H1 (cell line): Measurements from ENCODE around the gene RBM14. TPM values are rescaled to one million over a fixed set of nuclear protein-coding genes. Genes with fewer than 3 reads are reported as not detected.

Experiments
- CTCF ChIA-PET: fragments of 300-600 bp; sonication (Branson Sonifier 250); formaldehyde crosslinking; loops from one replicate; lab custom pipeline; 2021; ENCODE audit not compliant: partially characterized antibody; lab: Charles Lee
- POLR2A ChIA-PET: fragments of 300-600 bp; sonication (Branson Sonifier 250); formaldehyde crosslinking; loops from one replicate; lab custom pipeline; 2021; ENCODE audit warnings: inconsistent platforms; ENCODE audit not compliant: partially characterized antibody; lab: Charles Lee
- DNase-seq, 2 experiments: peaks; one replicate each; pipeline versions ENCODE4 v3.0.0 to v3.0.0-alpha.2; 2010 to 2022; ENCODE audit warnings: low spot score in 2 of 2, low read depth in 1 of 2, mixed read lengths in 1 of 2
- FAIRE-seq: peaks from 2 replicates; lab custom pipeline; 2011; peaks lifted over from hg19 to GRCh38; lab: Jason Lieb, UNC
- H2AFZ ChIP-seq: 2 replicates; pipeline ENCODE4 v1.8.1; 2012; ENCODE audit warnings: low read length, inconsistent platforms
- H2AK5ac ChIP-seq: 2 replicates; pipeline ENCODE4 v1.6.1; 2013; ENCODE audit warnings: low read depth, low read length
- H2BK120ac ChIP-seq: replicated peaks from 2 replicates; pipeline ENCODE3; 2013; ENCODE audit warnings: low read depth, low read length, inconsistent platforms
- H2BK12ac ChIP-seq: 2 replicates; pipeline ENCODE4 v1.6.1; 2013; ENCODE audit warnings: low read depth, low read length
- H2BK15ac ChIP-seq: 2 replicates; pipeline ENCODE4 v1.6.1; 2013; ENCODE audit warnings: low read length
- H2BK20ac ChIP-seq: 2 replicates; pipeline ENCODE4 v1.6.1; 2013; ENCODE audit warnings: low read length
- H2BK5ac ChIP-seq: 2 replicates; pipeline ENCODE4 v1.6.1; 2013; ENCODE audit warnings: low read depth, low read length
- H3K14ac ChIP-seq: 2 replicates; pipeline ENCODE4 v1.6.1; 2013; ENCODE audit warnings: inconsistent platforms; ENCODE audit not compliant: insufficient read length
- H3K18ac ChIP-seq: 2 replicates; pipeline ENCODE4 v1.6.1; 2013; ENCODE audit warnings: low read length; ENCODE audit errors: extremely low read depth
- H3K23ac ChIP-seq: 2 replicates; pipeline ENCODE4 v1.6.1; 2013; ENCODE audit warnings: inconsistent platforms; ENCODE audit not compliant: insufficient read length
- H3K23me2 ChIP-seq: 2 replicates; pipeline ENCODE4 v1.6.1; 2013; ENCODE audit warnings: low read depth, low read length
- H3K27ac ChIP-seq: 2 replicates; pipeline ENCODE4 v1.6.1; 2011; ENCODE audit warnings: low read depth, low read length, inconsistent platforms
- H3K27me3 ChIP-seq, 4 experiments: replicated peaks in 1 of 4; 1 replicate in 1 of 4; 2 replicates in 3 of 4; pipeline versions ENCODE4 v1.6.1 to v1.8.1; 2011 to 2013; ENCODE audit warnings: low read length in 3 of 4, mild to moderate bottlenecking in 3 of 4, inconsistent platforms in 2 of 4, mixed read lengths in 2 of 4, moderate library complexity in 1 of 4; ENCODE audit not compliant: control insufficient read depth in 3 of 4, insufficient read depth in 3 of 4; ENCODE audit errors: extremely low read depth in 1 of 4
- H3K36me3 ChIP-seq, 4 experiments: 2 replicates each; pipeline versions ENCODE4 v1.6.1 to v1.8.1; 2011 to 2013; ENCODE audit warnings: mild to moderate bottlenecking in 4 of 4, low read length in 3 of 4, moderate library complexity in 2 of 4, control low read depth in 1 of 4, inconsistent platforms in 1 of 4; ENCODE audit not compliant: insufficient read depth in 4 of 4, control insufficient read depth in 2 of 4
- H3K4ac ChIP-seq: replicated peaks from 2 replicates; pipeline ENCODE3; 2013; ENCODE audit warnings: low read length, low read depth, mixed read lengths, inconsistent platforms; ENCODE audit not compliant: insufficient read length
- H3K4me1 ChIP-seq, 4 experiments: replicated peaks in 1 of 4; 1 replicate in 1 of 4; 2 replicates in 3 of 4; pipeline versions ENCODE4 v1.6.1 to v1.8.1; 2011 to 2013; ENCODE audit warnings: low read length in 3 of 4, inconsistent platforms in 2 of 4, mixed read lengths in 1 of 4; ENCODE audit not compliant: insufficient read depth in 4 of 4, control insufficient read depth in 3 of 4
- H3K4me2 ChIP-seq, 2 experiments: 2 replicates each; pipeline versions ENCODE4 v1.6.1 to v1.8.1; 2011 to 2013; ENCODE audit warnings: low read depth in 2 of 2, low read length in 2 of 2, control low read depth in 1 of 2, inconsistent platforms in 1 of 2, mild to moderate bottlenecking in 1 of 2; ENCODE audit not compliant: insufficient read depth in 1 of 2
- H3K4me3 ChIP-seq, 4 experiments: fragments of 200-600, 300-600 bp in 1 of 4; sonication (generic), shearing (Covaris generic), sonication (Bioruptor Twin) in 1 of 4; 2 replicates each; pipeline versions ENCODE4 v1.5.1 to v1.8.1; 2011 to 2016; ENCODE audit warnings: low read length in 4 of 4, low read depth in 3 of 4, control low read depth in 2 of 4, inconsistent platforms in 2 of 4, mild to moderate bottlenecking in 2 of 4, mixed read lengths in 1 of 4, moderate library complexity in 1 of 4; ENCODE audit not compliant: insufficient read depth in 2 of 4; ENCODE audit errors: extremely low read depth in 1 of 4
- H3K56ac ChIP-seq: replicated peaks from 2 replicates; pipeline ENCODE3; 2013; ENCODE audit warnings: low read depth, mild to moderate bottlenecking, mixed read lengths, low read length, inconsistent platforms; ENCODE audit not compliant: insufficient read length
- H3K79me1 ChIP-seq: 2 replicates; pipeline ENCODE4 v1.6.1; 2013; ENCODE audit warnings: low read depth, low read length, control low read depth
- H3K79me2 ChIP-seq, 2 experiments: 2 replicates each; pipeline versions ENCODE4 v1.6.1 to v1.8.1; 2012 to 2013; ENCODE audit warnings: low read length in 2 of 2, mild to moderate bottlenecking in 2 of 2, inconsistent platforms in 1 of 2; ENCODE audit not compliant: insufficient read depth in 2 of 2, control insufficient read depth in 1 of 2
- H3K9ac ChIP-seq, 4 experiments: replicated peaks in 1 of 4; 1 replicate in 1 of 4; 2 replicates in 3 of 4; pipeline versions ENCODE4 v1.6.1 to v1.8.1; 2011 to 2013; ENCODE audit warnings: low read depth in 3 of 4, low read length in 3 of 4, control low read depth in 2 of 4, mild to moderate bottlenecking in 2 of 4, moderate library complexity in 2 of 4, inconsistent platforms in 1 of 4; ENCODE audit errors: extremely low read depth in 1 of 4
- H3K9me3 ChIP-seq, 2 experiments: 2 replicates each; pipeline versions ENCODE4 v1.6.1 to v1.8.1; 2012 to 2013; ENCODE audit warnings: mild to moderate bottlenecking in 2 of 2, moderate library complexity in 2 of 2, control low read depth in 1 of 2, inconsistent platforms in 1 of 2, low read depth in 1 of 2, low read length in 1 of 2, mixed read lengths in 1 of 2; ENCODE audit not compliant: insufficient read depth in 2 of 2
- H4K20me1 ChIP-seq, 2 experiments: replicated peaks in 1 of 2; 2 replicates each; pipeline versions ENCODE3 to v1.8.1; 2011 to 2013; ENCODE audit warnings: inconsistent platforms in 2 of 2, low read length in 2 of 2, mild to moderate bottlenecking in 1 of 2; ENCODE audit not compliant: insufficient read depth in 2 of 2, control insufficient read depth in 1 of 2
- H4K5ac ChIP-seq: 2 replicates; pipeline ENCODE4 v1.6.1; 2013; ENCODE audit warnings: low read length, low read depth, mixed read lengths, inconsistent platforms; ENCODE audit not compliant: insufficient read length
- H4K8ac ChIP-seq: 2 replicates; pipeline ENCODE4 v1.8.0; 2013; ENCODE audit warnings: mild to moderate bottlenecking, moderate library complexity, low read length, inconsistent platforms; ENCODE audit not compliant: insufficient read depth; ENCODE audit errors: extremely low read depth
- H4K91ac ChIP-seq: replicated peaks from 2 replicates; pipeline ENCODE3; 2013; ENCODE audit warnings: low read length, mixed read lengths, inconsistent platforms; ENCODE audit not compliant: insufficient read length
- CBX8 ChIP-seq: fragments of 300-800, 300-1000 bp; sonication (generic); IDR thresholded peaks from 2 replicates; pipeline ENCODE4 v1.7.1; 2016; ENCODE audit warnings: low read depth, low read length, borderline replicate concordance
- CTCF ChIP-seq, 3 experiments: IDR thresholded peaks; 1 replicate in 2 of 3; 2 replicates in 1 of 3; pipeline versions ENCODE4 v1.5.1 to v1.6.1; 2011; ENCODE audit warnings: low read length in 3 of 3, mild to moderate bottlenecking in 3 of 3, inconsistent platforms in 2 of 3, low read depth in 1 of 3, moderate library complexity in 1 of 3; ENCODE audit not compliant: insufficient read depth in 1 of 3; ENCODE audit errors: control extremely low read depth in 1 of 3
- EP300 ChIP-seq, 2 experiments: IDR thresholded peaks; 1 replicate in 1 of 2; 2 replicates in 1 of 2; pipeline ENCODE4 v1.6.1; 2011 to 2012; ENCODE audit warnings: low read depth in 2 of 2, low read length in 2 of 2, mild to moderate bottlenecking in 2 of 2, borderline replicate concordance in 1 of 2, inconsistent platforms in 1 of 2, moderate library complexity in 1 of 2
- POU5F1 ChIP-seq: IDR thresholded peaks from 2 replicates; pipeline ENCODE4 v1.6.1; 2011; ENCODE audit warnings: low read depth, mild to moderate bottlenecking, low read length, moderate library complexity
- WGBS, 2 experiments: shearing (Covaris generic) in 1 of 2; methylation state at CpG; one replicate each; pipeline versions ENCODE4 v1.1.6 to v1.1.7; 2013 to 2015; ENCODE audit warnings: low lambda C conversion rate in 2 of 2, mixed read lengths in 2 of 2, inconsistent platforms in 1 of 2, low coverage in 1 of 2, missing lambda C conversion rate in 1 of 2; ENCODE audit not compliant: insufficient replicate concordance in 2 of 2, insufficient coverage in 1 of 2, insufficient read length in 1 of 2; ENCODE audit errors: extremely low coverage in 1 of 2, missing lambda C conversion rate in 1 of 2; 5-methylcytosine and 5-hydroxymethylcytosine counted together
- polyA plus RNA-seq, 7 experiments: library from polyadenylated mRNA; depleted of rRNA in 3 of 7; stranded (reverse) in 5 of 7; unstranded in 2 of 7; fragments of >200 nt in 5 of 7; fragments of 200-250 nt in 2 of 7; gene quantifications; 1 replicate in 5 of 7; 2 replicates in 1 of 7; 4 replicates in 1 of 7; pipeline versions ENCODE4 v1.2.1 to v1.2.3, GENCODE V29; 2011 to 2013; ENCODE audit warnings: missing spikeins in 2 of 7, mixed read lengths in 2 of 7
- total RNA-seq: library from RNA; stranded (reverse); fragmentation: NEBNext Ultra II Directional; extraction: Animal tissue kit (Norgen Biotek cat#: 25700); gene quantifications from 2 replicates; pipeline ENCODE4 v1.2.1, GENCODE V29; 2021
- TF ChIP-seq, protein P1 (sequence below): IDR thresholded peaks from 2 replicates; pipeline ENCODE4 v1.6.1; 2012; ENCODE audit warnings: inconsistent platforms
- TF ChIP-seq, protein P2 (sequence below): IDR thresholded peaks from 2 replicates; pipeline ENCODE4 v1.6.1; 2012; ENCODE audit warnings: low read length, inconsistent platforms

Gene RBM14
- total and polyA plus RNA-seq, 2 of the 8 experiments (the other 6 are each of a cell fraction or from before 2014, with no cell fraction given), result 67.2 to 142 TPM

- no peaks in the 10 kb centered on the region for H3K79me2 ChIP-seq
- FAIRE-seq (no peak), DNase-seq (no peak)
- peaks cover 11 to 20% (median 14%) of the 10 kb centered on the region in 4 experiments; a peak in 6 of 7 replicates for H3K4me1 ChIP-seq
- H3K9me3 ChIP-seq, result peaks cover 6 to 7% of the 10 kb centered on the region in 2 experiments; a peak in 2 of 4 replicates
- peak overlapping the region; percentile 79; the same call in 1 of the 2 replicates for H2AK5ac ChIP-seq
- TF ChIP-seq POU5F1 (no peak), CTCF (IDR thresholded peaks at IDR 0.05; ENCODE audit: control extremely low read depth in 1 of 3, insufficient read depth in 1 of 3, low read depth in 1 of 3, low read length in 3 of 3) (no peak), CBX8 (no peak), EP300 (IDR thresholded peaks at IDR 0.05; ENCODE audit: borderline replicate concordance in 1 of 2, low read depth in 2 of 2, low read length in 2 of 2) (no peak)
- TF ChIP-seq, protein P1, sequence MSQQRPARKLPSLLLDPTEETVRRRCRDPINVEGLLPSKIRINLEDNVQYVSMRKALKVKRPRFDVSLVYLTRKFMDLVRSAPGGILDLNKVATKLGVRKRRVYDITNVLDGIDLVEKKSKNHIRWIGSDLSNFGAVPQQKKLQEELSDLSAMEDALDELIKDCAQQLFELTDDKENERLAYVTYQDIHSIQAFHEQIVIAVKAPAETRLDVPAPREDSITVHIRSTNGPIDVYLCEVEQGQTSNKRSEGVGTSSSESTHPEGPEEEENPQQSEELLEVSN, result no peak
- TF ChIP-seq, protein P2, sequence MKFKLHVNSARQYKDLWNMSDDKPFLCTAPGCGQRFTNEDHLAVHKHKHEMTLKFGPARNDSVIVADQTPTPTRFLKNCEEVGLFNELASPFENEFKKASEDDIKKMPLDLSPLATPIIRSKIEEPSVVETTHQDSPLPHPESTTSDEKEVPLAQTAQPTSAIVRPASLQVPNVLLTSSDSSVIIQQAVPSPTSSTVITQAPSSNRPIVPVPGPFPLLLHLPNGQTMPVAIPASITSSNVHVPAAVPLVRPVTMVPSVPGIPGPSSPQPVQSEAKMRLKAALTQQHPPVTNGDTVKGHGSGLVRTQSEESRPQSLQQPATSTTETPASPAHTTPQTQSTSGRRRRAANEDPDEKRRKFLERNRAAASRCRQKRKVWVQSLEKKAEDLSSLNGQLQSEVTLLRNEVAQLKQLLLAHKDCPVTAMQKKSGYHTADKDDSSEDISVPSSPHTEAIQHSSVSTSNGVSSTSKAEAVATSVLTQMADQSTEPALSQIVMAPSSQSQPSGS, result no peak
- H2BK15ac ChIP-seq, result no peak overlapping the region; the same call in 1 of the 2 replicates
- no peak overlapping the region for H3K14ac ChIP-seq
- H2BK5ac ChIP-seq, result peak overlapping the region; percentile 76; the same call in 1 of the 2 replicates
- peak overlapping the region; percentile 88; the same call in 1 of the 2 replicates for H3K27ac ChIP-seq
- peak overlapping the region; percentile 46 for H3K4ac ChIP-seq
- H2BK20ac ChIP-seq, result peak overlapping the region; percentile 91
- peak overlapping the region; percentile 85 for H2BK120ac ChIP-seq
- H3K4me3 ChIP-seq, result no peak overlapping the region
- peak overlapping the region; percentile 62 for H3K18ac ChIP-seq
- H3K4me2 ChIP-seq, result peak overlapping the region; percentile 43 to 54; a peak in 2 of 4 replicates
- CTCF ChIA-PET, result interaction anchor here (0.6 to 1.7 kb wide), 6 partner anchors 9 to 1941 kb away, joined by 3 to 4 read pairs (median 4); partner anchors contain the start of genes ACTN3 and ZDHHC24
- peak overlapping the region in 2 of 4 experiments; percentile 25 to 36; a peak in 2 of 7 replicates for H3K9ac ChIP-seq
- H3K27me3 ChIP-seq, result no peaks in the 10 kb centered on the region
- no peak overlapping the region for H4K8ac ChIP-seq
- no peaks in the 10 kb centered on the region for H3K36me3 ChIP-seq
- H3K23me2 ChIP-seq, result no peaks in the 10 kb centered on the region
- peak overlapping the region; percentile 93; the same call in 1 of the 2 replicates for H2BK12ac ChIP-seq
- no peak overlapping the region for H4K5ac ChIP-seq
- no peak overlapping the region for H3K23ac ChIP-seq
- WGBS, 2 experiments, result 62% methylated on average over 2 of the region's 2 CpGs; no CpG with 5 or more reads in 1 of the 2 experiments
- H3K79me1 ChIP-seq, result no peaks in the 10 kb centered on the region
- POLR2A ChIA-PET, result interaction anchor here (0.6 to 4.8 kb wide), 8 partner anchors 9 to 278 kb away, joined by 3 to 51 read pairs (median 9); partner anchors contain the start of genes ACTN3, RBM14, RBM4 and ZDHHC24
- no peaks in the 10 kb centered on the region for H4K20me1 ChIP-seq
- H2AFZ ChIP-seq, result no peak overlapping the region
- no peak overlapping the region for H3K56ac ChIP-seq
- peak overlapping the region; percentile 97 for H4K91ac ChIP-seq
These were observed 45.6 kb upstream of the RBM14 start for GRCh38 chr11:66570850-66571180.
